SU-DHL-6 (cell line): ENCODE results near the gene ABCC4.

Experiments used
- EZH2phosphoT487 ChIP-seq: fragments of 200-600 bp; sonication (generic), shearing (Covaris generic); conservative IDR thresholded peaks from 2 replicates; pipeline ENCODE4 v1.6.1; 2018; ENCODE audit warnings: mild to moderate bottlenecking, antibody characterized with exemption, low read length, moderate library complexity, mixed read lengths
- TF ChIP-seq, protein P1 (sequence below): fragments of 200-600 bp; sonication (generic); IDR thresholded peaks from one replicate; pipeline ENCODE4 v1.5.1; 2017; ENCODE audit warnings: antibody characterized with exemption, mild to moderate bottlenecking, low read length, moderate library complexity; ENCODE audit not compliant: insufficient read depth, poor library complexity, severe bottlenecking

DNA sequence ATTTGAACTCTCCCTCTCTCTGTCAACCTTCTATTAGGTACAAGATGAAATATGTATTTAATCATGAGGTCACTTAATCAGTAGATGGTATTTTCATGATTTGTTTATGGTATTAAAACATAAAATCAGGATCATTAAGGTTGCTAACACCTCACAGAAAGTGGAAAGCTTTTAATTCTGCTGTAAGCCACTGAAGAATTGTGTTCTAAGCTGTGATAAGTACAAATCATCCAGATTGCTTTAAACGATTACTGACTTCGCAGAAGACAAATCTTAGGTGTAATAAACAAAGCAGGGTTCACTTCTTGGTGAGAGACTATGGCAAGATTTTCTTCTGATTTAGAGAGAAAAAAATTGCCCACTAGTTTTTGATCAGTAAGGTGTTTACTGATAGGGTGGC lies 214.5 kb downstream of the ABCC4 start:
- TF ChIP-seq, protein P1, sequence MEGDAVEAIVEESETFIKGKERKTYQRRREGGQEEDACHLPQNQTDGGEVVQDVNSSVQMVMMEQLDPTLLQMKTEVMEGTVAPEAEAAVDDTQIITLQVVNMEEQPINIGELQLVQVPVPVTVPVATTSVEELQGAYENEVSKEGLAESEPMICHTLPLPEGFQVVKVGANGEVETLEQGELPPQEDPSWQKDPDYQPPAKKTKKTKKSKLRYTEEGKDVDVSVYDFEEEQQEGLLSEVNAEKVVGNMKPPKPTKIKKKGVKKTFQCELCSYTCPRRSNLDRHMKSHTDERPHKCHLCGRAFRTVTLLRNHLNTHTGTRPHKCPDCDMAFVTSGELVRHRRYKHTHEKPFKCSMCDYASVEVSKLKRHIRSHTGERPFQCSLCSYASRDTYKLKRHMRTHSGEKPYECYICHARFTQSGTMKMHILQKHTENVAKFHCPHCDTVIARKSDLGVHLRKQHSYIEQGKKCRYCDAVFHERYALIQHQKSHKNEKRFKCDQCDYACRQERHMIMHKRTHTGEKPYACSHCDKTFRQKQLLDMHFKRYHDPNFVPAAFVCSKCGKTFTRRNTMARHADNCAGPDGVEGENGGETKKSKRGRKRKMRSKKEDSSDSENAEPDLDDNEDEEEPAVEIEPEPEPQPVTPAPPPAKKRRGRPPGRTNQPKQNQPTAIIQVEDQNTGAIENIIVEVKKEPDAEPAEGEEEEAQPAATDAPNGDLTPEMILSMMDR = no peak
- TF ChIP-seq EZH2phosphoT487 = no peak
